Fibroblast of mammary gland (primary cell): ENCODE results near the gene APOL5.
A peak's percentile ranks its signal among the peaks of the same experiment; 100 is the strongest.

ENCODE experiments used
- DNase-seq: peaks from one replicate; pipeline ENCODE4 v3.0.0-alpha.2; 2010; ENCODE audit warnings: low read depth
- H3K4me3 ChIP-seq: 2 replicates; pipeline ENCODE4 v1.5.1; 2011; ENCODE audit warnings: low read depth, mild to moderate bottlenecking, low read length, moderate library complexity; ENCODE audit not compliant: control insufficient read depth
- CTCF ChIP-seq: conservative IDR thresholded peaks from 2 replicates; pipeline ENCODE4 v1.5.1; 2011; ENCODE audit warnings: low read depth, low read length, inconsistent platforms; ENCODE audit not compliant: control insufficient read depth, insufficient read depth

APOL5 gene

GRCh38 chr22:35761037-35761436 is 43.4 kb downstream of the APOL5 start:
- TF ChIP-seq CTCF, result peak; percentile 30
- peak; percentile 33 for DNase-seq
- no peak overlapping the region for H3K4me3 ChIP-seq

GRCh38 chr22:35766654-35767580 is 49.2 kb downstream of the APOL5 start:
- DNase-seq, result peak; percentile 59
- no peak overlapping the region for H3K4me3 ChIP-seq
- TF ChIP-seq CTCF, result no peak

- no peak for DNase-seq
- H3K4me3 ChIP-seq, result no peak overlapping the region
- no peak for TF ChIP-seq CTCF
These were observed 52.3 kb downstream of the APOL5 start for GRCh38 chr22:35769974-35770373.

GRCh38 chr22:35775339-35775738 is 57.7 kb downstream of the APOL5 start:
- no peak for DNase-seq
- H3K4me3 ChIP-seq, result no peak overlapping the region
- TF ChIP-seq CTCF, result no peak

- no peak for TF ChIP-seq CTCF
- no peak overlapping the region for H3K4me3 ChIP-seq
- peak; percentile 85 for DNase-seq
These were observed 59.8 kb downstream of the APOL5 start for GRCh38 chr22:35777335-35777975.
